SU-DHL-6 (cell line): ENCODE measurements around the gene HIBADH.

ENCODE experiments used
- CTCF ChIP-seq: fragments of 200-600 bp; sonication (generic); IDR thresholded peaks from one replicate; pipeline ENCODE4 v1.5.1; 2017; ENCODE audit warnings: antibody characterized with exemption, mild to moderate bottlenecking, low read length, moderate library complexity; ENCODE audit not compliant: insufficient read depth, poor library complexity, severe bottlenecking
- EZH2phosphoT487 ChIP-seq: fragments of 200-600 bp; sonication (generic), shearing (Covaris generic); conservative IDR thresholded peaks from 2 replicates; pipeline ENCODE4 v1.6.1; 2018; ENCODE audit warnings: mild to moderate bottlenecking, antibody characterized with exemption, low read length, moderate library complexity, mixed read lengths

- TF ChIP-seq CTCF: no peak
- no peak for TF ChIP-seq EZH2phosphoT487
These were observed 55.5 kb downstream of the HIBADH start for GRCh38 chr7:27607210-27607606.
